HFFc6 (cell line): ENCODE measurements around the gene KCNJ12. TPM values are rescaled to one million over a fixed set of nuclear protein-coding genes. Genes with fewer than 3 reads are reported as not detected.

Experiments used
- DNase-seq: peaks from one replicate; pipeline ENCODE4 v3.0.0-alpha.2; 2018
- H3K27ac Mint-ChIP-seq: 2 replicates; pipeline ENCODE4 v1.8.0; 2020; ENCODE audit warnings: mild to moderate bottlenecking, mixed read lengths
- H3K27me3 Mint-ChIP-seq: 2 replicates; pipeline ENCODE4 v1.8.0; 2021; ENCODE audit warnings: mild to moderate bottlenecking, moderate library complexity, mixed read lengths; ENCODE audit not compliant: insufficient read depth
- H3K36me3 Mint-ChIP-seq: 2 replicates; pipeline ENCODE4 v1.8.0; 2021; ENCODE audit warnings: low read depth, mixed read lengths
- H3K4me1 Mint-ChIP-seq: 2 replicates; pipeline ENCODE4 v1.8.0; 2020; ENCODE audit warnings: low read depth, mixed read lengths
- H3K4me3 Mint-ChIP-seq: 2 replicates; pipeline ENCODE4 v1.8.0; 2020; ENCODE audit warnings: mild to moderate bottlenecking, moderate library complexity, mixed read lengths
- H3K9me3 Mint-ChIP-seq: 2 replicates; pipeline ENCODE4 v1.8.0; 2020; ENCODE audit warnings: mild to moderate bottlenecking, mixed read lengths
- CTCF ChIP-seq: fragments of 200-600 bp; sonication (generic); IDR thresholded peaks from 2 replicates; pipeline ENCODE4 v1.5.0; 2021; ENCODE audit warnings: antibody characterized with exemption, mild to moderate bottlenecking
- total RNA-seq, 6 experiments: library from RNA; stranded (reverse); fragmentation: NEBNext Ultra II Directional; extraction: Animal tissue kit (Norgen Biotek cat#: 25700); gene quantifications; 2 replicates in 1 of 6; 3 replicates in 5 of 6; pipeline ENCODE4 v1.2.3, GENCODE V29; 2021

Gene KCNJ12
- total RNA-seq, 6 experiments from 2014 or later, result not detected

GRCh38 chr17:21351366-21352065 is 24.6 kb upstream of the KCNJ12 start:
- Mint-ChIP-seq H3K4me3 (no peak overlapping the region), H3K36me3 (no peaks in the 10 kb centered on the region), H3K9me3 (no peaks in the 10 kb centered on the region; the same call in 1 of the 2 replicates), H3K27ac (no peak overlapping the region), H3K4me1 (no peaks in the 10 kb centered on the region; the same call in 1 of the 2 replicates), H3K27me3 (peaks cover 8% of the 10 kb centered on the region)
- no peak for TF ChIP-seq CTCF
- DNase-seq, result no peak

- no peaks in the 10 kb centered on the region; the same call in 1 of the 2 replicates for H3K4me1 Mint-ChIP-seq
- no peak overlapping the region for H3K4me3 Mint-ChIP-seq
- H3K27ac Mint-ChIP-seq, result no peak overlapping the region
- H3K27me3 Mint-ChIP-seq, result peaks cover 11% of the 10 kb centered on the region
- no peak for TF ChIP-seq CTCF
- no peaks in the 10 kb centered on the region for H3K36me3 Mint-ChIP-seq
- no peaks in the 10 kb centered on the region; the same call in 1 of the 2 replicates for H3K9me3 Mint-ChIP-seq
- DNase-seq, result no peak
These were observed 23.8 kb upstream of the KCNJ12 start for GRCh38 chr17:21352221-21352980.

- no peak for DNase-seq
- Mint-ChIP-seq H3K9me3 (no peaks in the 10 kb centered on the region; the same call in 1 of the 2 replicates), H3K27ac (no peak overlapping the region), H3K36me3 (no peaks in the 10 kb centered on the region), H3K4me1 (no peaks in the 10 kb centered on the region; the same call in 1 of the 2 replicates), H3K4me3 (no peak overlapping the region), H3K27me3 (peaks cover 15% of the 10 kb centered on the region)
- no peak for TF ChIP-seq CTCF
These were observed 23.2 kb upstream of the KCNJ12 start for GRCh38 chr17:21352981-21353265.

GRCh38 chr17:21353326-21354010 is 22.7 kb upstream of the KCNJ12 start:
- no peak overlapping the region for H3K27ac Mint-ChIP-seq
- H3K27me3 Mint-ChIP-seq, result peaks cover 15% of the 10 kb centered on the region
- no peak for DNase-seq
- TF ChIP-seq CTCF, result no peak
- H3K4me3 Mint-ChIP-seq, result no peak overlapping the region
- no peaks in the 10 kb centered on the region for H3K4me1 Mint-ChIP-seq
- no peaks in the 10 kb centered on the region; the same call in 1 of the 2 replicates for H3K9me3 Mint-ChIP-seq
- H3K36me3 Mint-ChIP-seq, result no peaks in the 10 kb centered on the region

- H3K27me3 Mint-ChIP-seq, result peaks cover 23% of the 10 kb centered on the region
- H3K36me3 Mint-ChIP-seq, result no peaks in the 10 kb centered on the region
- H3K9me3 Mint-ChIP-seq, result no peaks in the 10 kb centered on the region; the same call in 1 of the 2 replicates
- no peak for DNase-seq
- TF ChIP-seq CTCF, result no peak
- peaks cover 5% of the 10 kb centered on the region; the same call in 1 of the 2 replicates for H3K4me1 Mint-ChIP-seq
- no peak overlapping the region for H3K4me3 Mint-ChIP-seq
- no peak overlapping the region for H3K27ac Mint-ChIP-seq
These were observed 21.3 kb upstream of the KCNJ12 start for GRCh38 chr17:21354796-21355385.
